ENCODE results near the gene DLG4.

DLG4 gene

DNA sequence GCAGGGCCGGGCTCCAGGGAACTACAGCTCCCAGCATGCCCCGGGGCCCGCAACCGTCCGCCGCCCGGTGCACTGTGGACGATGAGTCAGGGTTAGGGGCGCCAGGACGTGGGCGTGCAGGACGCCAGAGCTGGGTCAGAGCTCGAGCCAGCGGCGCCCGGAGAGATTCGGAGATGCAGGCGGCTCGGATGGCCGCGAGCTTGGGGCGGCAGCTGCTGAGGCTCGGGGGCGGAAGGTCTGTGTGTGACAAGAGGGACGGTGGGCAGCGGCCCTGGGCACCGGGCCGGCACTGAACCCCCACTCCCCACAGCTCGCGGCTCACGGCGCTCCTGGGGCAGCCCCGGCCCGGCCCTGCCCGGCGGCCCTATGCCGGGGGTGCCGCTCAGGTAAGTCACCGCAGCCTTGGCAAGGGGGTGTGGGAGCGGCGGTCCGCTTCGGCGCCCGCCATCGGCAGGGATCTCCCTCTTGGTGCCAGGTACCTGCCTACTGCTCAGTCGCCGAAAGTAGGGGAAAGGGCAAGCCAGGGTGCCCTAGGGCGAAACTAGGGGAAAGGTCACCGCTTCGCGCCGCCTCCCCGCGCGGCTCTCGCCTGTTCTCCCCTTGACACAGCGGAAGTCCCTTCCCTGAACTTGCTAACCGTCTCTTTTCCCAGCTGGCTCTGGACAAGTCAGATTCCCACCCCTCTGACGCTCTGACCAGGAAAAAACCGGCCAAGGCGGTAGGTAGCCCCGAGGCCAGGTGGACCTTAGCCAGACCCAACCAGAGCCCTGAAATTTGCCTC, at the start of gene DLG4, which contains the start of gene ACADVL:
TSS of gene DLG4 (minus strand) at position 25 of the 781 bp plus-strand sequence.
TSS of gene ACADVL (plus strand) at position 127 of the 781 bp plus-strand sequence. CDS start at position 174, 47 bp downstream.
- DNase-seq, result peak; percentile 89

DNA sequence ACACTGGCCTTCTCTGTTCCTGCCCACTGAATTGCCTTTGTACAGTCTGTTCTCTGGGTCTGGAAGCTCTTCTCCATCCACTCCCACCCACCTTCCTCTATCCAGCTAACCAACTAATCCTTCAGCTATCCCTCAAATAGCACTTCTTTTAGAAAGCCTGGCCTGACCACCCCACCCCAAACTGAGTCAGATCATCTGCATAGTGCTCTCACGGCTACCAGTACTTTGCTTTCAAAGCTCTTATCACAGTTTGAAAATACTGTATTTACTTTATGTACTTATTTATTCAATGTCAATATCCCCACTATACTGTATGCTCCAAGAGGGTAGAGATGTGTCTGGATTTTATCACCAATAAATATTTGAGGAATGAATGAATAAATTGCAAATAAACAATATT, 47.1 kb upstream of the DLG4 start:
- DNase-seq, result no peak

DNA sequence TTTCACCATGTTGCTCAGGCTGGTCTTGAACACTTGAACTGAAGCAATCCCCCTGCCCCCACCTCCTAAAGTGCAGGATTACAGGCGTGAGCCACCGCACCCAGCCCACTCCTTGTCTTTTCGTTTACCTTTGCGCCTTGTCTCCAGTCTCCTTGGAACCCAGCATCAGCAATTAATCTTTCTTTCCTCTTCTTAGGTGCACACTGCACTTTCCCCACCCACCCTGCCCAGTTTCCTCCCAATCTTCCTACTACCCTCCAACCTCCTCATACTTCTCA, 44.1 kb upstream of the DLG4 start:
- DNase-seq, result no peak

DNA sequence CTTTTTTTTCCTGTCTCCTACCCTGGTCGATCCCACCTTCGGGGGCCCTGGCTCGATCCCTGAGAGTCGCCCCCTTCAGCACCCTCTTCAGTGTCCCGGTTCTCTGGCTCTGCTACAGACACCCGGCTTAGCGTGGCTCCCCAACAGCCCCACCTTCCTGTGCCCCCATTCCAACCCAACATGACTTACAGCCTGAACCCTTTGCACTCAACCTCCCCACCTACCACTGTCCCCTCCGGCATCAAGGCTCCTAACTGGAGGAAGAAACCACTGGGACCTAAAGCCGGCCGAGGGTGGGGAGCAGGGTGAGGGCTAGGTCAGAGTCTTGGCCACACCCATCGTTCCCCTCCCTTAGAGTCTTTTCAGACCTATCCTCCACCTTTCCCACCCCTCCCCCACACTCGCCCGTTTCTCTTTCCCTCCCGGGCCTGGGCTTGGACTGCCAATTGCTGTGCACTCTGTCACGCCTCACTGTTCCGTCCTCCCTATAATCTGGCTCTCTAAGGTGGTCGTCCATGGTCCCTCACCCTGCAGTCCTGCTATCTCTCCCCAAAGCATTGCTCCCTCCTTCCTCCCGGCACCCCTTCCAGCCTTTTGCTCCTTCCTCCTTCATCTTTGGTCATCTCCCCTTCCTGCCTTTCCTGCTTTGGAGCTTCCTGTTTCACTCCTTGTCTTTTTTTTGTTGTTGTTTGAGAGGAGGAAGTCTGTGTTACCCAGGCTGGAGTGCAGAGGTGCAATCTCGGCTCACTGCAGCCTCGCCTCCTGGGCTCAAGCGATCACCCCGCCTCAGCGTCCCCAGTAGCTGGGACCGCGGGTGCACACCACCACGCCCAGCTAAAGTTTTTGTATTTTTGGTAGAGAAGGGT, 43.5 kb upstream of the DLG4 start:
- DNase-seq, result no peak

DNA sequence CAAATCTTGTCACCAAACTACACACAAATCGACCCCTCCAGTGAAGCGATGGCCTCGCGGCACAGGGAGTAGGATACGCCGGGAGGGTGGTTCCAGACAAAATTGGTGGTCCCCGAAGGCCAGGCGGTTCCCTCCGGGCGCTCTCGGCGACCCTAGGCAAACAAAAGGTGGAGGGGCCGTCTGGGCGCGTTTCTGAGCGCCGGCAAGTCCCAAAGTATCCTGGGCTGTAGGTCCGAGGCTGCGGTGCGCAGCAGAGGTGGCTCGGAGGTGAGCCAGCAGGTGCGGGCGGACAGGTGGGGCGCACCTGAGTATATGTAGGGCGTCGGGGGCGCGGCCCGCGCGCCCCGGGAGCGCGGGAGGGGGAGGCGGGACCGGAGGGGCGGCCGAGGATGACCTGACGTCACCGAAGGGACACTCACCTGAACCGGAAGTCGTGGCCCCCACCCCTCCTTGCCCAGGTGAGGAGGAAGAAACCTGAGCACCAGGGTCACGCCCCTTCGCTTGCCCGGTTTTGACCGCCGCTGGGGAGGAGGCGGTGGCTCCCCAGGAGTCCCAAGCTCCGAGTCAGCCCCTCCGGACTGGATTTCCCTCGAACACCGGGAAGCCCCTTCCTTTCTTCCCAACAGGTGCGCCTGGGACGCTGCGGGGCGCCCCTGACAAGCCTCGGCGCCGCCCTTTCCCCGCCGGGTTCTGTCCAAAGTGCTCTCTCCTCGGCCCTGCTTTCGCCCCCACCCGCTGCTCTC, 42.7 kb upstream of the DLG4 start, which contains the start of gene CLDN7:
TSS of gene CLDN7 (minus strand) at position 287 of the 743 bp plus-strand sequence. CDS start 435 bp downstream, outside the sequence.
- no peak for DNase-seq

DNA sequence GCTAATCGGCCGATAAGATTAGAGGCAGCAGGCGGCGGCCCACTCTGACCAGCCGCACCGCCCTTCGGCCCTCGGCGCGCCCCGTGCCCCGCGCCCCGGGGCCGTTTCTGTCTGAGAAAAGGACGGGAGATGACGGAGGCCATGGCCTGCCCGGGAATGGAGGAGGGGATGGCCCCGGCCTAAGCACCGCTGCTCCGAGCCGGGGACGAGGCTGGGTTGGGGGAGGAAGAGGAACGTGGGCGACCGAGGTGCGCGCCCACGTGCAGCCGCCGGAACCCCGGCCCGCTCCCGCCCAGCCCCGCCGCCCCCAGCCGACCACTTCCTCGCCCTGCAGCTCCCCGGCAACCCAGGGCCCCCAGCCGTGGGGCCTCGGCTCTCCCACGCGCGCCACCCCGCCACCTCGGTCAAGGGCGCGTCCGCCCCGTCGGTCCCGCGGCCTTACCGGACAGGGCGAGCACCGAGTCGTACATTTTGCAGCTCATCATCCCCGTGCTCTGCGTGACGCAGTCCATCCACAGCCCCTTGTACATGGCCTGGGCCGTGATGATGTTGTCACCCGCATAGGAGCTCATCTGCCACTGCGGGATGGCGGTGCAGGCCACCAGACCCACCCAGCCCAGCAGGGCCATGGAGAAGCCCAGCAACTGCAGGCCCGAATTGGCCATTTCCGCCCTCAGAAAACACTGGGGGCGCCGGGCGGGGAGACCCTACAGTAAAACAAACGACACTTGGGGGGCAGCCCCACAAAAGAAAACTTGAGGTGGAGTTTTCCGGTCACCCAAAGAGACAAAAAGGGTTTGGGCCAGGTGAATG, 41.9 kb upstream of the DLG4 start:
- DNase-seq, result no peak

DNA sequence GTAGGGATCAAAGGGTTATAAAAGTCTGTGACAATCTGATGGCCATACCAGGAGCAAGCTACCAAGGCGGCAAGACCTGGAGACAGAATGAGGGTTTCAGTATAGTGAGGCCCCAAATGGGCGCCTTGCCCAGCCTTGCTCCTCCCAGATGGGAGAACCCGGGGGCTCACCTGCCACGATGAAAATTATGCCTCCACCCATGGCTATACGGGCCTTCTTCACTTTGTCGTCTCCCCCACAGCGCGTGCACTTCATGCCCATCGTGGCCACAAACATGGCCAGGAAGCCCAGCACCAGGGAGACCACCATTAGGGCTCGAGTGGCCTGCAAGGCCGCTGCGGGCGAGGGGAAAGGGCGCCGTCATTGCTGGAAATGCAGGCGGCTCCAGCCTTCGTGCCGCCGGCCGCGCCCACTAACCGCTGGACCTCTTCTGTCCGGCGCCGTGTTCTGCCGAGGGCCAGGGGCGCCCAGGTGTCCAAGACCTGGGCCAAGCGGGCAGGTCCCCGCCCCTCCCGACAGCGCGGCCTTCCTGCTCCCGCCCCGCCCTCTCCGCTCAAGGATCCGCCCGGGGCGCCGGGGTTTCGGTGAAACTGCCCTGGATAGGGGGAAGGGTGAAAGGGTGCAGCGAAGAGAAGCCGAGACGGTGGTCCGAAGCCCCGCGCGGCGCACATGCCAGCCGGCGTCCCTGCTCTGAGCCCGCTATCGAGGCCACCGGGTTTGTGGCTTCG, 41.2 kb upstream of the DLG4 start:
- no peak for DNase-seq

DNA sequence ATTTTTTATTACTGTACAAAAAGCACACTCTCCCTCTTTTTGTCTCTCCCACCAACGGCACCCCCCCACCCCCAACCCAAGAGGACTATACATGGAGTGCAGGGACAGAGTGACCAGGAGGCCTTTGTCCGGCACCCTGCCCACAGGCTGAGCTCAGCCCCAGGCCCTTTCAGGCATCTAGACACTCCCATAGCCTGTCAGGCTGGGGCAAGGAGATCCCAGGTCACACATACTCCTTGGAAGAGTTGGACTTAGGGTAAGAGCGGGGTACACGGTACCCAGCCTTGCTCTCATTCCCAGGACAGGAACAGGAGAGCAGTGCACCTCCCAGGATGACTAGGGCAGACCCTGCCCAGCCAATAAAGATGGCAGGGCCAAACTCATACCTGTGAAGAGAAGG, 40.5 kb upstream of the DLG4 start:
- DNase-seq, result no peak

DNA sequence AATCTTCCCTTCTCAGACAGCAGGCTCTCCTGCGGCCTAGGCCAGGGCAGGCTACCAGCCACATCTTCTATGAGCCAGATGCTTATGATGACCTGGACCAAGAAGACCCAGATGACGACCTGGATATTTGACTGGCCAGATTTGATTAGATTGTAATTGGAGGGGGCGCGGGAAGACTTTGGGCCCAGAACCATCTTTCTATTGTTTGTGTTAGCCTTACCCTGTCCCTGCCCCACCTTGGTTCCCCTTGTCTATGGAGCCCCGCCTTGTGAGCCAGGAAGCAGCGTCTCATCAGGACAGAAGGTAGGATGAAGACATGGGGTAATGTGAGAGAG, 39.9 kb upstream of the DLG4 start:
- no peak for DNase-seq

DNA sequence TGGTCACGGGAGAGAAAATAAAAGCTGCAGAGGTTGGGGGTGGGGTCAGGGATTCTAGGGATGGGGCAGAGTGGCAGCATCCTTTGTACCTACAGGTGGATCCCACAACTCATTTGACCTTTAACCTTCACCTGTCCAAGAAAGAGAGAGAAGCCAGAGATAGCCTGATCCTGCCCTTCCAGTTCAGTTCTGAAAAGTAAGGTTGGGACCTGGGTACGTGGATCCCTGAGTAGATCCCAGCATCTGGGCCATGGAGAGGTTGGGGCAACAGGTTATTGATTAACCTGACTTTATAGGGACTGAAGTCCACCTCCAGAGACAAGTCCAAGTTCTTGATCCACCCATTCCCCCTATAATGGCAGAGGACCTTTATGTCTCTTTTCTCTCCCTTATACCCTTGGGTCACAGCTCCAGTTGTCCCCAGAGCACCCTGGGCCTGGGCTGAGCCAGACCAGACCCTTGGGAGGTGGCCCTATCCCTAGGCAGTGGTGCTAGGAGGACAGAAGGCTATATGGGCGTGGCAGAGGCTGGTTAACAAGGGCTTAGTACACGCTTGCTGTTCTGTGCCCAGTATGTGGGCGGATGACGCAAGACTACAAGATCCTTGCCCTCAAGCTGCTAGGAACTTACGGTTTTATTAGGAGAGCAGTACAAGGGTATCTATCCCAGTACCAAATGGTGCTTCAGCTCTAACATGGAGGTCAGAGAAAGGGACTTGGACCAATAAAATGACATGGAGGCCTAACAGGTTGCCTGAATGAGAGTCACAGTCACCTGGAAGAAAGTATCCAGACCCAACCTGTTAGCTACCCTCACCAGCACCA, 39.3 kb upstream of the DLG4 start:
- no peak for DNase-seq

DNA sequence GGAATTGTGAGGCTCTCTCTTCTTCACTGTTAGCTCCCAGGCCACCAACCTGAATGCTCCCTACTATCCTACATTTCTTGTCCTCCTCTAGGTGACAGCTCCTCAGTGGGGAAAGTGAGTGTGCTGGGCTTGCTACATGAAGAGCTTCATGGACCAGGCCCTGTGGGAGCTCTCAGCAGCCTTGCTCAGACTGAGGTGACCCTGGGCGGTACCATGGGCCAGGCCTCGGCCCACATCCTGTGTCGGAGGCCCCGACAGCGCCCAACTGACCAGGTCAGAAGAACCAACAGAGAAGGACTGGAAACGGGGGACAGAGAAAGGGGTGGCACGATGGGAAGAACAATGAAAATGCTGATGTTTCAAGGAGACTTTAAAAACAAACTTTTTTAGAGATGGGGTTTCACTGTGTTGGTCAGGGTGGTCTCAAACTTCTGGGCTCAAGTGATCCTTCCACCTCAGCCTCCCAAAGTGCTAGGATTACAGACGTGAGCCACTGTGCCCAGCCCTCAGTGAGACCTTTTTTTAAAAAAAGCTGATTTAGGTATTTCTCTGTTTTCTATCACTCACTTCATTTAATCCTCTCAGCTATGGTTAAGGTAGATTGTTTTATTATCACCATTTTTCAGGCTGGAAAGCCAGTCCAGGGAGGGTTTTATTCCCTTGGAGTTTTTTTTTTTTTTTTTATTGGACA, 37.3 kb upstream of the DLG4 start:
- DNase-seq, result no peak

DNA sequence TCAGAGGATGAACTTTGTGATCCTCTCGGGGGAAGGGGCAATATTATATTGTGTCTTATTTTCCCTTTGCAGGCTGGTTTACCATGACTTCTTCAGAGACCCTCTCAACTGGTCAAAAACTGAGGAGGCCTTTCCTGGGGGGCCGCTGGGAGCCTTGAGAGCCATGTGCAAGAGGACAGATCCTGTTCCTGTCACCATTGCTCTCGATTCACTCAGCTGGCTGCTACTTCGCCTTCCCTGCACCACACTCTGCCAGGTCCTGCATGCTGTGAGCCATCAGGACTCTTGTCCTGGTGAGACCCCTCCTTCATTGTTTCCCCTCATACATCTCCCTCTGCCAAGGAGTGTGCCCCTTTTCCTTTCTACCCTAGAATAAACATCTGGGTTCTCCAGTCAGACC, 34.9 kb upstream of the DLG4 start:
- DNase-seq, result no peak

DNA sequence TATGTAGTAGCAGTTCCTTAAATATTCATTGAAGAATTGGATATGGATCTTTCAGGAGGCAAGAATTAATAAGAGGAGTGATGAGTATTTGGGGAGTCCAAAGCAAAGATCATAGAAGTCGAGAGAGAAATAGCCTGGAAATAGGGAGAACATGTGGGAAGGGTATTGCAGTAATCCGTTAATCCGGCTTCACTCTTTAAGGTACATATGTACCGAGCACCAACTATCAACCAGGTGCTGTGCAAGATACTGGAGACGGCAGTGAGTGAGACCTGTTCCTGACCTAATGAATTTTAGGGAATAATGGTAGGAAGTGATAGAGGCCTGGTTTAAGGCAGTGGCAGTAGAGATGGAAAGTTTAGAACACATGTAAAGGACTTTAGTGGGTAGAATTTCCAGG, 33.4 kb upstream of the DLG4 start:
- no peak for DNase-seq

DNA sequence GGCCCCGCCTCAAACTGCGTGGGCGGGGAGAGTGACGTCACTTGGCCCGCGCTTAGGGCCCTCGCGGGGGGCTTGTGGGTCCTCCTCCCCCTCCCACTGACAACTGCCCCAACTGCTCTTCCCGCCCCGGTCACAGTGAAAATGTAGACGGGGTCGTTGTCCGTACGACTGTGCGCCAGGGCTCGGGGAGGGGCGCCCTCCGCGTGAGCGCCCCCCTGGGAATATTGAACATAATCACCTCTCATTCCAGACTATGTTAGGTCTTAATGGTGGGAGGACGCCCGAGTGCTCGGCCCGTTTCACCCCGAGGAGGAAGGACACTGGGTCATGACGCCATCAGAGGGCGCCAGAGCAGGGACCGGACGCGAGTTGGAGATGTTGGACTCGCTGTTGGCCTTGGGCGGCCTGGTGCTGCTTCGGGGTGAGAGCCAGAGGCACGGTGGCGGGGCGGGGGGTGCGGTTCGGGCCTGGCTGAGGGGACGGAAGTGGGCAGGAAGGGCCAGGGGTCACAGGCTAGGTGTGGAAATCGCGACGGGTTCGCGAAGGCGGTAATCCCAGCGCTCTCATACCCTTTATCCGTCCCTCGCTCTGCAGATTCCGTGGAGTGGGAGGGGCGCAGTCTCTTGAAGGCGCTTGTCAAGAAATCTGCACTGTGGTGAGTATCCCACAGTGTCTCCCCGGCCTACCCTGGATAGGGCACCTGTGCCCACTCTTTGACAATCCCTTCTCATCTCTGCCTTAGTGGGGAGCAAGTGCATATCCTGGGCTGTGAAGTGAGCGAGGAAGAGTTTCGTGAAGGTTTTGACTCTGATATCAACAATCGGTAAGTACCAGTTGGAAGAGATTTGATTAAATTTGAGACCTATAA, 32.8 kb upstream of the DLG4 start, which contains the start of gene ELP5:
TSS of gene ELP5 (plus strand) at position 40 of the 868 bp plus-strand sequence. CDS start at position 376, 336 bp downstream.
- DNase-seq, result peak; percentile 96

DNA sequence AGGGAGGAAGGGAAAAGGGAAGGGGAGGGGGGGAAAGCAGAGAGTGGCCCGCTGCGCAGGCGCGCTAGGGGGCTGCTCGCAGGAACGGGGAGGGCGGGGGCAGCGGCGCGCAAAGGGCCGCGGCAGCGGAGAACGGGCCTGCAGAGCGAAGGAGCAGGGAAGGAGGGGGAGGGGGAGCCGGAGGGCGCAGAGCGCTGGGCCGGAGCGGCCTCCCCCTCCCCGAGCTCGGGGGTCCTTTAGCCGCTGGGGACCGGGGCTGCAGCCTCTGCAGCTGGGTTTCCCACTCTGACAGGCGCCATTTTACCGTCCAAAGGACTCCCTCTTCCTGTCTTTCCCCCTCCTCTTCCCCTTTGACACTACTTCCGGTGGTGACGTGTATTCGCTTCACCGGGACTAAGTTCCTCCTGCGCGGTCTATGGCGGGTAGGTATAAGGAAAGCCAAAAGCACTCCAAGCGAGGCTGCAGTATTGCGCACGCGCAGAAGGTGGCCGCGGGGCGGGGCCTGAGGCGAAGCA, 32.1 kb upstream of the DLG4 start, which contains the start of gene CTDNEP1:
TSS of gene CTDNEP1 (minus strand) at position 74 of the 515 bp plus-strand sequence. CDS start 438 bp downstream, outside the sequence.
- DNase-seq, result peak; percentile 100

DNA sequence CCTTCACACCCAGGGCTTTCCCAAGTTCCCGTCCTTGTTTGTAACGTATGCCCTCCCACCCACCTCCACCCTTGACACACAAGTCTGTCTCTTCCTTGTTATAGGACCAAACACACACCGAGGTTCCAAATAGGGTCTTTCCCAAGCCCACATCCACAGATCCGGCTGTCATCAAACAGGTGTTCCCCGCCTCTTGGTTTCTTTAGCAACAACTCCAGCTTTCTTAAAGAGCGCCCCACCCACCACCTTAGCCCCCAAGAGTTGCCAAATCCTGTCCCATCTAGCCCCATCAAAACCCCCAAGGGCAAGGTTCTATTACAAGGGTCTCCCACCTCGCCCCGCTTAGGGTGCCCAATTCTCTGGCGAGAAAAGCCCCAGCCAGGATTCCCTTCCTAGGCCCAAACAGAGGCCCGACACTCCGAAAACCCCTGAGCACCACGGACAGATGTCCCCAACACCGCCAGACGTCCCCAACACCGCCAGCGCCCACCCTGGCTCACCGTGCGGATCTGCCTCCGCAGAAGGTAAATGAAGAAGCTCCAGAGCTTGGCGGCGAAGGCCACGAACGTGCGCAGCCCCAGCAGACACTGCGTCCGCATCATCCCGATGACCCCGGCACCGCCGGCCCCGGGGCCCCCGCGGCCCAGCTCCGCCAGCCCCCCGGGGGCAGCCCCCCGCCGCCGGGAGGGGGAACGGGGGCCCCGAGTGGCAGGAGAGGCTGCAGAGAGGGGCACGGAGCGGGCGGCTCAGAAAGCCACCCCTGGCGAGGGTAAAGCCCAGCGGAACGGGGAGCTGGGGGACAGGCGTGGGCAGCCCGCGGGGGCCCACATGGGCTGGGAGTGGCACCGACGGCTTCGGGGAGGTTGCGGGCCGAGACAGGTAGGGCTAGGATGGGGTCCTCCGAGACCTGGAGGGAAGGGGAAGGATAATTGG, 31.3 kb upstream of the DLG4 start:
- no peak for DNase-seq

DNA sequence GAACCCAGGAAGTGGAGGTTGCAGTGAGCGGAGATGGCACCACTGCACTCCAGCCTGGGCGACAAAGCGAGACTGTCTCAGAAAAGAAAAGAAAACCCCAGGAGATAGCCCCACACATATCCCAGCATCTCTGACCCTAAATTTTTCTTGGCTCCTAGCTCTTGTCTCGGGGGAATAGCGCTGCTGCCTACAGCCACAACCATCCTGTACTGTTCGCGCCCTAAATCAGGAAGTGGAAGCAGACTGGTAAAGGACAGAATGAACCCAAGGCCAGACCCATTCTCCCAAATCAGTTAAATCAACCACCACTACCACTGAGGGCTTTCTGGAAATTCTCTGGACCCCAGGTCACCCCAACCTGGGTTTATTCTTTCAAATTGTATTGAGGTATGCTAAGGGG, 30.2 kb upstream of the DLG4 start:
- DNase-seq, result no peak

DNA sequence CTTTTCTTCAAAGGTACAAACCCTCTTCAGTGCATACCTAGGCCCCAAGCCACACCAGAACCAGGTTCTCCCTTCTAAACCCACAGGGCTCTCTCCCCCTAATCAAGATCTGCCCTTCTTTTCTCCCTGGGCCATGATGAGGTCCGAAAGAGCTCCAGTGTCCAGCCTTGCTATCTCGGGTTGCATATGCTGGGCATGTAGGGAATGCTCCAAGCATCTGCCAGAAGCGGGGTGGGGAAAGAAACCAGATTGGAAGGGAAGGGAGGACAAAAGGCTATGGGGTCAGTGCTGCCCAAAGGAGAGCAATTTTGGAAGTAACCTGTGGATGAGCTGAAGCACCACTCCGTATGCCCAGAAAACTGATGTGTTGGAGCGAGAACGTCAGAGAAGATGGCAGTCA, 29.6 kb upstream of the DLG4 start:
- no peak for DNase-seq

Measured in fibroblast of skin of right biceps (primary cell).